A549 (cell line): Measurements from ENCODE around the gene GRID1.

Source experiments
- BHLHE40 ChIP-seq: IDR thresholded peaks from 2 replicates; pipeline ENCODE4 v1.6.1; 2012; ENCODE audit warnings: low read depth, low read length, inconsistent platforms
- CBX8 ChIP-seq: fragments of 200-600 bp; sonication (generic); IDR thresholded peaks from 2 replicates; pipeline ENCODE4 v1.6.1; 2016
- CEBPB ChIP-seq, 2 experiments: fragments of >200 bp in 1 of 2; sonication (Bioruptor Twin) in 1 of 2; formaldehyde crosslinking in 1 of 2; IDR thresholded peaks; 2 replicates each; pipeline ENCODE4 v1.6.1; 2012 to 2016
- CTCF ChIP-seq: fragments of >200 bp; sonication (Bioruptor Twin); formaldehyde crosslinking; IDR thresholded peaks from 3 replicates; pipeline ENCODE4 v1.5.1; 2016
- EHMT2 ChIP-seq: fragments of 200-600 bp; sonication (generic); IDR thresholded peaks from 2 replicates; pipeline ENCODE4 v1.6.1; 2016; ENCODE audit warnings: antibody characterized with exemption, low read depth, mild to moderate bottlenecking, moderate library complexity
- MYC ChIP-seq: IDR thresholded peaks from 2 replicates; pipeline ENCODE4 v1.6.1; 2012; ENCODE audit warnings: mild to moderate bottlenecking, inconsistent platforms, low read length, improper control_type of control experiment, borderline replicate concordance
- POLR2A ChIP-seq: IDR thresholded peaks from 2 replicates; pipeline ENCODE4 v1.6.1; 2012; ENCODE audit warnings: mild to moderate bottlenecking, low read length
- RAD21 ChIP-seq, 2 experiments: fragments of >200 bp in 1 of 2; sonication (Bioruptor Twin) in 1 of 2; formaldehyde crosslinking in 1 of 2; IDR thresholded peaks in 1 of 2; conservative IDR thresholded peaks in 1 of 2; 2 replicates in 1 of 2; 3 replicates in 1 of 2; pipeline ENCODE4 v1.6.1; 2012 to 2018; ENCODE audit warnings: inconsistent platforms in 1 of 2
- REST ChIP-seq: fragments of 200-600 bp; sonication (generic); IDR thresholded peaks from 2 replicates; pipeline ENCODE4 v1.6.1; 2016; ENCODE audit warnings: antibody characterized with exemption, mild to moderate bottlenecking, moderate library complexity
- RFX5 ChIP-seq: fragments of 450-650 bp; IDR thresholded peaks from 2 replicates; pipeline ENCODE4 v1.7.1; 2014; ENCODE audit warnings: antibody characterized with exemption, mild to moderate bottlenecking, moderate library complexity
- SMC3 ChIP-seq: fragments of >200 bp; sonication (Bioruptor Twin); formaldehyde crosslinking; IDR thresholded peaks from 3 replicates; pipeline ENCODE4 v1.6.1; 2018; ENCODE audit warnings: inconsistent platforms

- TF ChIP-seq RFX5, result no peak
- TF ChIP-seq CTCF, result no peak
- TF ChIP-seq CEBPB (IDR thresholded peaks at IDR 0.05), result no peak
- TF ChIP-seq POLR2A, result no peak
- TF ChIP-seq EHMT2, result no peak
- TF ChIP-seq MYC, result no peak
- no peak for TF ChIP-seq REST
- no peak for TF ChIP-seq RAD21 (conservative IDR thresholded peaks at IDR 0.05 in 1 of 2, IDR thresholded peaks at IDR 0.05 in 1 of 2)
- no peak for TF ChIP-seq SMC3
- TF ChIP-seq CBX8, result no peak
- no peak for TF ChIP-seq BHLHE40
Measured at GRCh38 chr10:85604884-85605283, 761.7 kb downstream of the GRID1 start.
